C4-2B (cell line): ENCODE measurements around the gene DBNDD1.

Experiments
- CTCF ChIP-seq: fragments of 450-650 bp; conservative IDR thresholded peaks from 2 replicates; pipeline ENCODE4 v1.5.1; 2017; ENCODE audit warnings: mild to moderate bottlenecking
- ZFX ChIP-seq: fragments of 450-650 bp; IDR thresholded peaks from 2 replicates; pipeline ENCODE4 v1.6.1; 2017

- no peak for TF ChIP-seq CTCF
- no peak for TF ChIP-seq ZFX
These were observed 61.2 kb downstream of the DBNDD1 start for GRCh38 chr16:89958068-89958467.
